ENCODE results near the gene KIAA2012.

KIAA2012 gene

DNA sequence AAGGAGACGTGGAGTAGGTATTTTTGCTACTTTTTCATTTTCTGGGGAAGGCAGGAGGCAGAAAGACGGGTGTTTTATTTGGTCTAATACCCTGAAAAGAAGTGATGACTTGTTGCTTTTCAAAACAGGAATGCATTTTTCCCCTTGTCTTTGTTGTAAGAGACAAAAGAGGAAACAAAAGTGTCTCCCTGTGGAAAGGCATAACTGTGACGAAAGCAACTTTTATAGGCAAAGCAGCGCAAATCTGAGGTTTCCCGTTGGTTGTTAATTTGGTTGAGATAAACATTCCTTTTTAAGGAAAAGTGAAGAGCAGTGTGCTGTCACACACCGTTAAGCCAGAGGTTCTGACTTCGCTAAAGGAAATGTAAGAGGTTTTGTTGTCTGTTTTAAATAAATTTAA, 36.0 kb upstream of the KIAA2012 start:
- TF ChIP-seq, protein P1, sequence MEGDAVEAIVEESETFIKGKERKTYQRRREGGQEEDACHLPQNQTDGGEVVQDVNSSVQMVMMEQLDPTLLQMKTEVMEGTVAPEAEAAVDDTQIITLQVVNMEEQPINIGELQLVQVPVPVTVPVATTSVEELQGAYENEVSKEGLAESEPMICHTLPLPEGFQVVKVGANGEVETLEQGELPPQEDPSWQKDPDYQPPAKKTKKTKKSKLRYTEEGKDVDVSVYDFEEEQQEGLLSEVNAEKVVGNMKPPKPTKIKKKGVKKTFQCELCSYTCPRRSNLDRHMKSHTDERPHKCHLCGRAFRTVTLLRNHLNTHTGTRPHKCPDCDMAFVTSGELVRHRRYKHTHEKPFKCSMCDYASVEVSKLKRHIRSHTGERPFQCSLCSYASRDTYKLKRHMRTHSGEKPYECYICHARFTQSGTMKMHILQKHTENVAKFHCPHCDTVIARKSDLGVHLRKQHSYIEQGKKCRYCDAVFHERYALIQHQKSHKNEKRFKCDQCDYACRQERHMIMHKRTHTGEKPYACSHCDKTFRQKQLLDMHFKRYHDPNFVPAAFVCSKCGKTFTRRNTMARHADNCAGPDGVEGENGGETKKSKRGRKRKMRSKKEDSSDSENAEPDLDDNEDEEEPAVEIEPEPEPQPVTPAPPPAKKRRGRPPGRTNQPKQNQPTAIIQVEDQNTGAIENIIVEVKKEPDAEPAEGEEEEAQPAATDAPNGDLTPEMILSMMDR (IDR thresholded peaks at IDR 0.05; ENCODE audit: low read depth, low read length): no peak
- DNase-seq (ENCODE audit: extremely low read depth, low read depth): no peak

DNA sequence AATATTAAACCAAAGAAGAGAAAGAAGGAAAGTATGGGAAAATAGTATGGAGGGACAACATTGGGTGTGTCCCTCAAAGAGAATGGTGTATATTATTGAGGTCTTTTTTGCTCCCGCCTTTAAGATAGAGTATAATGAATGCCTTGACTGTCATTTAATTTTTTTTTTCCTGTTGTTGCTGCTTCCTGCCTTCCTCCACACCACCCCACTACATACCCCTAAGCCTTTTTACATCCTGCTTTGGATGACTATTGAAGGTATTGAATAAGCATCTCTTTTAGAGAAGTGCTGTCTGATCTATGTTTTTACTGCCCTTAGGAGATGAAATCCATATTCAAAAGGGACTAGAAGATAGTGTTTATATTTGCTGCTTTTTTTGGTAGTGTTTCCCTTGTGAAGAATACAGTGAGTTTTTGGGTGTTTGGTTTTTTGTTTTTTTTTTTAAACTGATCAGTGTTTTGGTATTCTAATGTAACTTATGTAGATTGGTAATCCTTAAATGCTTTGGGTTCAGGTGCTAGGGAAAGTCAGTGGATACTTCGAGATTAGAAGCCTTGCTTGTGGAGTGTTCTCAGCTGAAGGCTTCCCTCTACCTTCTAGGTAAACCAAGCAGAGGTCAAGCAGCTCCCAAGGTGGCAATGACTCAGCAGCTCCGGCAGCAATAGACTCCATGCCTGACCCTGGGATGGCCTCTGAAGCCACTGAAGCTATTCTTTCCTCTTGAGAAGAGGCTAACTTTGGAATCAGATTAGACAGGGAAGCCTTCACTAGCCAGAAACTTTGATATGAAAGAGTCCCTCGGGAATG, 34.4 kb upstream of the KIAA2012 start:
- TF ChIP-seq, protein P1 (IDR thresholded peaks at IDR 0.05; ENCODE audit: low read depth, low read length): no peak
- DNase-seq (ENCODE audit: extremely low read depth, low read depth): no peak

DNA sequence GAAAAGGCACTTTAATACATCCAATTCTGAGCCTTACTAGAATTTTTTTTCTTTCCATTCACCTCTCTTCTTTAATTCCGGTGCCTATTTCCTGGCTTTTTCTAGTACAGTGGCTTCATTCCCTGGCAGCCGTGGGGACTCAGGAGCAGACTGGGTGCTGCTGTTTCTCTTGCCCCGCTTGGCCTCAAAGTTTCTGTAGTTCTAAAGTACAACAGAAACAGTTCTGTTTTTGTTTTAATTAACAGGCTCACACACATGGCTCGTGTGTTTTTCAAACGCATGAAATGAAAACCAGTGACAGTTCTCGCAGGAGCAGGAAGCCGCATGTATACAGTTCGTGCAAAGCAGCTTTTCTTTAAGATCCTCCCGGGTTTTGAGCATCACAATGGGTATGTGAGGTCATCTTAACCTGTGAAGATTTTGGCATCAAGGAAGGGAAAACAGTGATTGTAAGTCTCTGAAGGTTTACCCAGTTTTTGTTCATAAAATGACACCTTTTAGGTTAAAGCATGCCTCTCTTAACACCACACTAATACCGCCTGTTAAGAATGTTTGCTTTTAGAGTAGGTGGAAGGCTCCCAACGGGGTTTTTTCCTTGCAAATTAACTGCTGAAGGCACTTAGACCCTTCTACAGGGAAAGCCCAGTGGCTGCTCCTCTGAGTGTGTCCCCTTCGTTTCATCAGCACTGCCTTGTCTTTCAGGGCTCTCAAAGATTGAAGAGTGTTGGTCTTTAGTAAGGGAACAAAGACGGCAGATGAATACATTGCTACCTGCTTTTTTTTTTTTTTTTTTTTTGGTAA, 33.6 kb upstream of the KIAA2012 start:
- DNase-seq (ENCODE audit: extremely low read depth, low read depth): no peak

DNA sequence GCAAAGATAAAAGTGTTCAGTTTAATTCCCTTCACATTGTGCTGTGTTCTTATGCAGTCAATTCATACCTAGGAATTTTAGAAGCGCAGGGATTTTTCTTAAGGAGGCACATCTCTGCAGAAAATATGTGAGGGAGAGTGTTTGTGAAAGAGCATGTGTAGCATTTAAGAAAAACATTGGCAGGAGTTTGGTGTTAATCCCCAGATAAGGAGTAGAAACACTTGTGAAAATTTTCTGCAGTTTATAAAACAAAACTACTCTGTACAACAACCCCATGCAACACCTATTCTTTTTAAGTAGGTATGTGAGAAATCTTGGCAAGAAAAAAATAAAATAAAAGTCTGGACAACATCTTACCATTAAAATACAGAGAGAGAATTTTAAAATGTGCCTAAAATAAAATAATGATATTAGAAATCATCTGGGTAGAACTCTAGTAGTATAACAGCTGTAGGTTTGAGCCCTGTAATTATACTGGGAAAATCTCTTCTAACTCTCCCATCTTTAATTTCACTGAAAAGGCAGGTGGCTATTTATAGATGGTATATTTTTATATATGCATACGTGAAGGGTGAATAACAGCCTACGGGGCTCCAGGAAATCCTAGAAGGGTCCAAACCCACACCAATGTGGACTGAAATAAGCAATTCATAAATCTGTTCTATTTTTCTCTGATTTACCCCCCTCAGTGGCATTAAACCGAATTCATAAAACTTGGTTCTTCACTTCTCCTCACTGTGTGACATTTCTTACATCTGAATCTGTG, 32.8 kb upstream of the KIAA2012 start:
- TF ChIP-seq, protein P1 (IDR thresholded peaks at IDR 0.05; ENCODE audit: low read depth, low read length): no peak
- no peak for DNase-seq (ENCODE audit: extremely low read depth, low read depth)

More for the DNA sequence above, 33.6 kb upstream of the KIAA2012 start:
- TF ChIP-seq, protein P1 (IDR thresholded peaks at IDR 0.05; ENCODE audit: low read depth, low read length): no peak

DNA sequence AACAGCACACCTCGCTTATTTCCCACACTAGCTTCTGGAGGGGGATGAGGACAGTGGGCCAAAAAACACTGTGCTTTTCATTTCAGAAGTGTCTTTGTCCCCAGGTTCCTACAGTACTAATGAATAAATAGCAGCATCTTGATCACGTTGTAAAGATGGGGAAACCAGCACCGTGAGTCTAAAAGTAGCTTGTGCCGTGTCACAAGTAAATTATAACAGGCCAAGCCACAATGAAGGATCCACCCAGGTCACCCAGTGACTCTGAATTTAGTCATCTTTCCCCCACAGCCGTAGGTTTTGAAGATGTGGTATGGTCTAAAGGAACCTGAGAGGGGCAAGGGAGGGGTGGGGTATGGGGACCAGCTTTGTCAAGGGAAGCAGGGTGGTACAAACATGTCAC, 30.6 kb upstream of the KIAA2012 start:
- TF ChIP-seq, protein P1 (IDR thresholded peaks at IDR 0.05; ENCODE audit: low read depth, low read length): no peak
- DNase-seq (ENCODE audit: extremely low read depth, low read depth): no peak

DNA sequence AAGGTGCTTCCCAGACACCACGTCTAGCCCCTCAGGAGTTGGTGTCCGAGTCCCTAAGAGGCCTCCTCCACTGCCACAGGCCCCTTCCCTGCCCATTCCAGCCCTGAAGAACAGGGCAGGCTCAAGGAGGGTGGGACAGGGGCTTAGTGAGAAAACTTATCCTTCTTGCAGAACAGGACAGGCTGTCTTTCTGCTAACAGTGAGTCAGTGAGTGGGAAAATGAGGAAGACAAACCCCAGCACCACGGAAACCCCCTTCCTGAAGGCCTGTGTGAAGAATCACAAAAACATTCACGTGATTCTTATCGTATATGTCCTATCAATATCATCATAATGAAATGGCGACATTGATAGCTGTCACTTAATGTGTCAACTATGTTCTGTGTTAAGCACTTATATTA, 29.6 kb upstream of the KIAA2012 start:
- TF ChIP-seq, protein P1 (IDR thresholded peaks at IDR 0.05; ENCODE audit: low read depth, low read length): no peak
- DNase-seq (ENCODE audit: extremely low read depth, low read depth): no peak
